Body of pancreas (tissue), 4 donors: ENCODE data around the gene DNAJC4. TPM values are rescaled to one million over a fixed set of nuclear protein-coding genes. Genes with fewer than 3 reads are reported as not detected.

Experiments used
- ATAC-seq: fragments of 150-250 bp; one replicate; pipeline ENCODE4 v1.9.1; 2016
- DNase-seq, 4 donors: peaks; one replicate each; pipeline ENCODE4 v3.0.0-alpha.2; 2019
- H3K27ac ChIP-seq, 4 donors: fragments of 200-600 bp; sonication (generic); 1 replicate in 3 of 4; 2 replicates in 1 of 4; pipeline versions ENCODE4 v1.5.1 to v1.6.1; 2016 to 2019; ENCODE audit warnings: mild to moderate bottlenecking in 1 of 4, mixed read lengths in 1 of 4, moderate library complexity in 1 of 4
- H3K27me3 ChIP-seq, 2 donors: fragments of 200-600 bp; sonication (generic); one replicate each; pipeline ENCODE4 v1.6.0; 2016; ENCODE audit warnings: mild to moderate bottlenecking in 1 of 2
- H3K36me3 ChIP-seq, 2 donors: fragments of 200-600 bp; sonication (generic); replicated peaks in 1 of 2; 2 replicates each; pipeline ENCODE4 v1.5.1; 2016; ENCODE audit warnings: low read depth in 2 of 2; ENCODE audit not compliant: insufficient read depth in 1 of 2
- H3K4me1 ChIP-seq: fragments of 200-600 bp; sonication (generic); one replicate; pipeline ENCODE4 v1.6.0; 2016
- H3K4me3 ChIP-seq, 2 donors: fragments of 200-600 bp; sonication (generic); 1 replicate in 1 of 2; 2 replicates in 1 of 2; pipeline ENCODE4 v1.5.1; 2016 to 2019
- H3K9me3 ChIP-seq, 3 donors: fragments of 200-600 bp; sonication (generic); 1 replicate in 2 of 3; 2 replicates in 1 of 3; pipeline ENCODE4 v1.5.1; 2016
- CTCF ChIP-seq, 7 experiments: fragments of 450-650 bp in 4 of 7; fragments of 200-600 bp in 3 of 7; sonication (generic) in 3 of 7; IDR thresholded peaks; one replicate each; pipeline ENCODE4 v1.5.1; 2016 to 2019; ENCODE audit warnings: antibody characterized with exemption in 7 of 7
- POLR2A ChIP-seq, 3 donors: fragments of 450-650 bp; IDR thresholded peaks; one replicate each; pipeline ENCODE4 v1.6.1; 2016; ENCODE audit warnings: antibody characterized with exemption in 3 of 3, mild to moderate bottlenecking in 2 of 3
- whole genome bisulfite sequencing, 2 donors: methylation state at CpG; one replicate each; pipeline ENCODE4 v1.1.5; 2017; 5-methylcytosine and 5-hydroxymethylcytosine counted together
- intact Hi-C: fragments of 100-400 bp; cut with DNase I; formaldehyde crosslinking; loops from one replicate; pipeline ENCODE4 v1.15.1; 2023
- total RNA-seq, 2 donors: library from RNA; depleted of rRNA; stranded (reverse); fragments of >200 nt; gene quantifications; one replicate each; pipeline ENCODE4 v1.1.0, GENCODE V29; 2016

DNAJC4 gene
- total RNA-seq, 2 donors from 2014 or later = 23.6 to 56.7 TPM

GRCh38 chr11:64268893-64269539 is 38.7 kb downstream of the DNAJC4 start:
- Histone ChIP-seq H3K27ac (peak overlapping the region; percentile 95 to 98 (median 96)), H3K9me3 (no peaks in the 10 kb centered on the region), H3K36me3 (no peaks in the 10 kb centered on the region), H3K27me3 (no peaks in the 10 kb centered on the region), H3K4me1 (peaks cover 43% of the 10 kb centered on the region), H3K4me3 (peak overlapping the region; percentile 5 to 53)
- TF ChIP-seq CTCF (IDR thresholded peaks at IDR 0.05) (no peak), POLR2A (IDR thresholded peaks at IDR 0.05) (no peak)
- WGBS, 2 donors = 0 to 5% methylated on average over 4 to 34 of the region's 34 CpGs
- ATAC-seq (peak; percentile 9), DNase-seq (peak; percentile 57 to 65 (median 60))
- intact Hi-C loops = no loop called here

- 0% methylated on average over 5 to 58 of the region's 58 CpGs for WGBS, 2 donors
- Histone ChIP-seq H3K4me3 (peak overlapping the region; percentile 53 to 83), H3K27ac (peak overlapping the region; percentile 95 to 98 (median 96)), H3K9me3 (no peaks in the 10 kb centered on the region), H3K27me3 (no peaks in the 10 kb centered on the region), H3K4me1 (peaks cover 44% of the 10 kb centered on the region), H3K36me3 (no peaks in the 10 kb centered on the region)
- TF ChIP-seq POLR2A (IDR thresholded peaks at IDR 0.05) (peak in 2 of 3 donors; percentile 52 to 66), CTCF (IDR thresholded peaks at IDR 0.05) (peak in 3 of 7 experiments; percentile 22 to 29 (median 25))
- ATAC-seq (peak; percentile 86), DNase-seq (peak; percentile 98 to 99 (median 98))
- intact Hi-C loops = no loop called here
Measured at GRCh38 chr11:64269540-64270220, 39.3 kb downstream of the DNAJC4 start.

- no peak for ATAC-seq
- intact Hi-C loops = no loop called here
- Histone ChIP-seq H3K27me3 (no peaks in the 10 kb centered on the region), H3K9me3 (no peaks in the 10 kb centered on the region), H3K27ac (no peak overlapping the region), H3K4me3 (no peak overlapping the region), H3K36me3 (peaks cover 0 to 3% of the 10 kb centered on the region in 2 donors), H3K4me1 (peaks cover 26% of the 10 kb centered on the region)
- DNase-seq = no peak
- WGBS, 2 donors = 91 to 96% methylated on average over 9 to 15 of the region's 15 CpGs
- TF ChIP-seq CTCF (IDR thresholded peaks at IDR 0.05) = no peak
- TF ChIP-seq POLR2A (IDR thresholded peaks at IDR 0.05) = no peak
Measured at GRCh38 chr11:64275031-64275800, 44.9 kb downstream of the DNAJC4 start.

GRCh38 chr11:64275841-64276240 is 45.5 kb downstream of the DNAJC4 start:
- H3K27me3 ChIP-seq = no peaks in the 10 kb centered on the region
- no peak for DNase-seq
- no peak overlapping the region for H3K27ac ChIP-seq
- WGBS, 2 donors = 73 to 79% methylated on average over 2 of the region's 2 CpGs
- H3K4me3 ChIP-seq = no peak overlapping the region
- no peaks in the 10 kb centered on the region for H3K9me3 ChIP-seq
- ATAC-seq = no peak
- TF ChIP-seq POLR2A (IDR thresholded peaks at IDR 0.05) (no peak), CTCF (IDR thresholded peaks at IDR 0.05) (no peak)
- intact Hi-C loops = no loop called here
- peaks cover 26% of the 10 kb centered on the region for H3K4me1 ChIP-seq
- H3K36me3 ChIP-seq = peaks cover 0 to 3% of the 10 kb centered on the region in 2 donors
